GM18858 (cell line): Measurements from ENCODE around the gene DGKQ.
A peak's percentile ranks its signal among the peaks of the same experiment; 100 is the strongest.

Experiments
- ATAC-seq: cut with Tn5 transposase; IDR thresholded peaks from one replicate; pipeline ENCODE4 v1.9.1; 2021; ENCODE audit not compliant: unreplicated experiment

DGKQ gene

GRCh38 chr4:973431-974397, at the start of gene DGKQ:
Gene DGKQ (minus strand): TSS chr4:973569. CDS start chr4:973482, 87 bp downstream.
- no peak for ATAC-seq

GRCh38 chr4:1022739-1023066, 49.3 kb upstream of the DGKQ start:
- no peak for ATAC-seq

- no peak for ATAC-seq
Measured at GRCh38 chr4:1022051-1022738, 48.8 kb upstream of the DGKQ start.

GRCh38 chr4:1021386-1022050, 48.1 kb upstream of the DGKQ start:
- peak; percentile 81 for ATAC-seq

- ATAC-seq = no peak
Measured at GRCh38 chr4:1019729-1020470, 46.5 kb upstream of the DGKQ start.

GRCh38 chr4:1019320-1019719, 46.0 kb upstream of the DGKQ start:
- no peak for ATAC-seq

GRCh38 chr4:1018147-1019020, 45.0 kb upstream of the DGKQ start:
- no peak for ATAC-seq

GRCh38 chr4:1017706-1018105, 44.3 kb upstream of the DGKQ start:
- ATAC-seq = no peak

GRCh38 chr4:1017211-1017610, 43.8 kb upstream of the DGKQ start:
- no peak for ATAC-seq

GRCh38 chr4:1015746-1016145, 42.4 kb upstream of the DGKQ start:
- no peak for ATAC-seq

GRCh38 chr4:1015179-1015578, 41.8 kb upstream of the DGKQ start:
- no peak for ATAC-seq

GRCh38 chr4:1014291-1015167, 41.2 kb upstream of the DGKQ start:
- ATAC-seq = no peak

- ATAC-seq = no peak
Measured at GRCh38 chr4:1013225-1014073, 40.1 kb upstream of the DGKQ start.

- no peak for ATAC-seq
Measured at GRCh38 chr4:1012034-1012739, 38.8 kb upstream of the DGKQ start.

GRCh38 chr4:1011666-1012033, 38.3 kb upstream of the DGKQ start:
- no peak for ATAC-seq

- no peak for ATAC-seq
Measured at GRCh38 chr4:1011022-1011665, 37.8 kb upstream of the DGKQ start, which contains the start of gene FGFRL1. Gene FGFRL1 (plus strand): TSS chr4:1011626. CDS start chr4:1012486, 860 bp downstream.

GRCh38 chr4:1010395-1011021, 37.1 kb upstream of the DGKQ start:
- ATAC-seq = no peak
